ENCODE data around the gene PRSS53.

The PRSS53 gene

GRCh38 chr16:31093132-31093703 is 4.5 kb upstream of the PRSS53 start:
- DNase-seq (ENCODE audit: low read depth in 3 of 3), result no peak

- DNase-seq (ENCODE audit: low read depth in 3 of 3), result no peak
Measured at GRCh38 chr16:31092330-31092729, 3.6 kb upstream of the PRSS53 start.

- no peak for DNase-seq (ENCODE audit: low read depth in 3 of 3)
Measured at GRCh38 chr16:31090540-31090939, 1.8 kb upstream of the PRSS53 start.

- DNase-seq (ENCODE audit: low read depth in 3 of 3), result no peak
Measured at GRCh38 chr16:31089199-31089598, 456 bp upstream of the PRSS53 start.

GRCh38 chr16:31087971-31088370 is 772 bp downstream of the PRSS53 start:
- no peak for DNase-seq (ENCODE audit: low read depth in 3 of 3)

- DNase-seq (ENCODE audit: low read depth in 3 of 3), result no peak
Measured at GRCh38 chr16:31087481-31087880, 1.3 kb downstream of the PRSS53 start.

- no peak for DNase-seq (ENCODE audit: low read depth in 3 of 3)
Measured at GRCh38 chr16:31086629-31086906, 2.2 kb downstream of the PRSS53 start.

- DNase-seq (ENCODE audit: low read depth in 3 of 3), result no peak
Measured at GRCh38 chr16:31085873-31086628, 2.7 kb downstream of the PRSS53 start.

- no peak for DNase-seq (ENCODE audit: low read depth in 3 of 3)
Measured at GRCh38 chr16:31085411-31085810, 3.3 kb downstream of the PRSS53 start.

GRCh38 chr16:31084584-31085302 is 4.0 kb downstream of the PRSS53 start:
- DNase-seq (ENCODE audit: low read depth in 3 of 3), result no peak

GRCh38 chr16:31083981-31084380 is 4.8 kb downstream of the PRSS53 start:
- no peak for DNase-seq (ENCODE audit: low read depth in 3 of 3)

GRCh38 chr16:31083556-31083955 is 5.2 kb downstream of the PRSS53 start:
- DNase-seq (ENCODE audit: low read depth in 3 of 3), result no peak

GRCh38 chr16:31083081-31083480 is 5.7 kb downstream of the PRSS53 start:
- no peak for DNase-seq (ENCODE audit: low read depth in 3 of 3)

- DNase-seq (ENCODE audit: low read depth in 3 of 3), result no peak
Measured at GRCh38 chr16:31082368-31083045, 6.2 kb downstream of the PRSS53 start.

- DNase-seq (ENCODE audit: low read depth in 3 of 3), result no peak
Measured at GRCh38 chr16:31081428-31082351, 7.1 kb downstream of the PRSS53 start.

- DNase-seq (ENCODE audit: low read depth in 3 of 3), result no peak
Measured at GRCh38 chr16:31080756-31081419, 7.9 kb downstream of the PRSS53 start.

- DNase-seq (ENCODE audit: low read depth in 3 of 3), result no peak
Measured at GRCh38 chr16:31080035-31080629, 8.6 kb downstream of the PRSS53 start.

- DNase-seq (ENCODE audit: low read depth in 3 of 3), result no peak
Measured at GRCh38 chr16:31079342-31079944, 9.3 kb downstream of the PRSS53 start.

- DNase-seq (ENCODE audit: low read depth in 3 of 3), result no peak
Measured at GRCh38 chr16:31078597-31079341, 10.0 kb downstream of the PRSS53 start.
